Testis (tissue), 3 donors: ENCODE results near the gene BIRC7. TPM values are rescaled to one million over a fixed set of nuclear protein-coding genes. Genes with fewer than 3 reads are reported as not detected.

Source experiments
- DNase-seq: peaks from one replicate; pipeline ENCODE4 v3.0.0-alpha.2; 2019
- H3K27ac ChIP-seq, 2 donors: fragments of 200-600 bp; sonication (generic); one replicate each; pipeline ENCODE4 v1.5.1; 2019
- H3K27me3 ChIP-seq: fragments of 200-600 bp; sonication (generic); one replicate; pipeline ENCODE4 v1.5.1; 2019
- H3K36me3 ChIP-seq: fragments of 200-600 bp; sonication (generic); one replicate; pipeline ENCODE4 v1.5.1; 2017; ENCODE audit warnings: low read depth; ENCODE audit errors: missing control alignments
- H3K4me1 ChIP-seq: fragments of 200-600 bp; sonication (generic); one replicate; pipeline ENCODE4 v1.5.1; 2019
- H3K4me3 ChIP-seq, 2 donors: fragments of 200-600 bp; sonication (generic); one replicate each; pipeline ENCODE4 v1.5.1; 2017 to 2019
- H3K9me3 ChIP-seq: fragments of 200-600 bp; sonication (generic); one replicate; pipeline ENCODE4 v1.5.1; 2017
- CTCF ChIP-seq, 3 experiments: fragments of 450-650 bp in 2 of 3; fragments of 200-600 bp in 1 of 3; sonication (generic) in 1 of 3; IDR thresholded peaks; one replicate each; pipeline ENCODE4 v1.5.1; 2016 to 2019; ENCODE audit warnings: antibody characterized with exemption in 3 of 3, mild to moderate bottlenecking in 2 of 3, moderate library complexity in 1 of 3
- POLR2A ChIP-seq: fragments of 450-650 bp; IDR thresholded peaks from one replicate; pipeline ENCODE4 v1.6.1; 2017; ENCODE audit warnings: antibody characterized with exemption, mild to moderate bottlenecking, moderate library complexity
- WGBS, 2 donors: methylation state at CpG; one replicate each; pipeline ENCODE4 v1.1.5; 2018; 5-methylcytosine and 5-hydroxymethylcytosine counted together
- intact Hi-C: fragments of 100-400 bp; cut with DNase I; formaldehyde crosslinking; loops from one replicate; pipeline ENCODE4 v1.15.1; 2023; ENCODE audit warnings: low total_unique reads
- polyA plus RNA-seq: library from polyadenylated mRNA; stranded (reverse); fragments of 350-450 nt; fragmentation: Illumina TruSeq; extraction: RNeasy Lipid Tissue Mini Kit (QIAGEN cat#74804); gene quantifications from one replicate; pipeline ENCODE4 v1.2.3, GENCODE V29; 2014; ENCODE audit warnings: low read depth, low replicate concordance; ENCODE audit not compliant: insufficient read depth
- total RNA-seq, 2 donors: library from RNA; depleted of rRNA; stranded (reverse); fragments of >200 nt; gene quantifications; one replicate each; pipeline ENCODE4 v1.2.3, GENCODE V29; 2016

BIRC7 gene
- total and polyA plus RNA-seq, 3 donors from 2014 or later = 0.24 to 0.33 (median 0.25) TPM

- intact Hi-C loops = no loop called here
- 80 to 84% methylated on average over 5 of the region's 5 CpGs for WGBS, 2 donors
- Histone ChIP-seq H3K9me3 (no peaks in the 10 kb centered on the region), H3K27ac (no peak overlapping the region), H3K27me3 (no peaks in the 10 kb centered on the region), H3K36me3 (no peaks in the 10 kb centered on the region), H3K4me1 (peaks cover 15% of the 10 kb centered on the region), H3K4me3 (no peak overlapping the region)
- DNase-seq = no peak
- TF ChIP-seq POLR2A (no peak), CTCF (IDR thresholded peaks at IDR 0.05) (no peak)
Observed at GRCh38 chr20:63212393-63212730, 23.3 kb upstream of the BIRC7 start.

DNA sequence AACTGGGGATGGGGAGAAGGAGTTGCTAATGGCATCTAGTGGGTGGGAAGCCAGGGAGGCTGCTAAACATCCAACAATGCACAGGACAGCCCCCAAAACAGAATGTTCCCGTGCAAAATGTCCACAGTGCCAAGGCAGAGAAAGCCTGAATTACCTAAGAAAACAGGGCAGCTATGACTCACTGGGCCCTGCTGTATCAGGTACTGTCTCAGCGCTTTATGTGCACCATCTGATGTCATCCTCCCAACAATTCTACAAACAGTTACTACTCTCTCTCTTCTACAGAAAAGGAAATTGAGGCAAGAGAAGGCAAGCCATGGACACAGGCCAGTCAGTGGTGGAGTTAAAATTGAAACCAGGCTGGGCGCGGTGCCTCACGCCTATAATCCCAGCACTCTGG is 22.9 kb upstream of the BIRC7 start:
- H3K27ac ChIP-seq = no peak overlapping the region
- peaks cover 15% of the 10 kb centered on the region for H3K4me1 ChIP-seq
- TF ChIP-seq CTCF (IDR thresholded peaks at IDR 0.05) = no peak
- no peak for TF ChIP-seq POLR2A
- intact Hi-C loops = no loop called here
- H3K4me3 ChIP-seq = no peak overlapping the region
- H3K27me3 ChIP-seq = no peaks in the 10 kb centered on the region
- H3K36me3 ChIP-seq = no peaks in the 10 kb centered on the region
- DNase-seq = no peak
- 89 to 90% methylated on average over 5 of the region's 5 CpGs for WGBS, 2 donors
- no peaks in the 10 kb centered on the region for H3K9me3 ChIP-seq

GRCh38 chr20:63214514-63214913 is 21.2 kb upstream of the BIRC7 start:
- Histone ChIP-seq H3K9me3 (no peaks in the 10 kb centered on the region), H3K4me3 (no peak overlapping the region), H3K36me3 (no peaks in the 10 kb centered on the region), H3K4me1 (peaks cover 15% of the 10 kb centered on the region), H3K27ac (no peak overlapping the region), H3K27me3 (no peaks in the 10 kb centered on the region)
- DNase-seq = no peak
- TF ChIP-seq CTCF (IDR thresholded peaks at IDR 0.05) (no peak), POLR2A (no peak)
- intact Hi-C loops = no loop called here
- WGBS, 2 donors = 50 to 67% methylated on average over 6 of the region's 6 CpGs

DNA sequence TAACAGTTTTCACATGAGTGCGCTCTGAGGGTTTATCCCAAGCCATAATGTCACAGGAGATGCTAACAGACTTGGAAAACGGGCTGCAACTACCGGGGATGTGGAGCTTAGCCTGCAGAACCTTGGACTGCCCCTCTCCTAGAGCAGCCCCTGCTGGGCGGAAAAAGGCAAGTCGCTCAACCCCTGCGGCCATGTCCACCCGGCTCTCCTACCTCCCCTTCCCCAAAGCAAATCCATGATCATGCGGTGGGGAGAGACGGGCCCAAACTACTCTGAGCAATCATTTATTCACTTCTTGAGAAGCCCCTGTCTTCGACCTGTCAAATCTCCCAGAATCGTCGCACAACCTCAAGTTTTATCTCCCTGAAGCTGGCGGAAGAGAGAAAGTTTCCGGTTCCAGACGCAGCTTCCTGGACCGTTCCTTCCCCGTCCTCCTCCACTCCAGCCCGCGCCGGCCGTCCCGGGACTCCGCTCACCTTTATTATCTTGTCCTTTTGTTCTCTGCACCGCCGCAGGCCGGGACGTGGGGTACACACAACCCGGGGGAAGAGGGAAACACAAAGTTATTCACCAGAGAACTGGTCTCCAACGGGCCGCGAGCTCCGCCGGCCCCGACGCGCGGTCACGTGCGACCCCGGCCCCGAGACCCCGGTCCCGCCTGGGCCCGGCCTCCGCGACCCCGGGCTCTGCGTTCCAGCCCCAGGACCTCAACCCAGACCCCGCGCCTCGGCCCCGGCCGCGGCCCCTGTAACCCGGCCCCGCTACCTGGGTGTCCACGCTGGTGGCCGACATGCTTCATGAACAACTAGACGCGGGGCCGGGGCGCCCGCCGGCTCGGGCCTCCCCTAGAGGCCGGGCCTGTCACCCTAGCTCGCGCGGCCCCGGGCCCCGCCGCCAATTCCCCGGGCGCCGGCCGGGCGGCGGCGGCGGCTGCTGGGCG is 20.3 kb upstream of the BIRC7 start:
- peaks cover 15% of the 10 kb centered on the region for H3K4me1 ChIP-seq
- H3K9me3 ChIP-seq = no peaks in the 10 kb centered on the region
- no peaks in the 10 kb centered on the region for H3K36me3 ChIP-seq
- WGBS, 2 donors = 2 to 3% methylated on average over 39 to 51 of the region's 81 CpGs
- H3K27me3 ChIP-seq = no peaks in the 10 kb centered on the region
- TF ChIP-seq CTCF (IDR thresholded peaks at IDR 0.05) (no peak), POLR2A (no peak)
- H3K27ac ChIP-seq = peak overlapping the region in 1 of 2 donors; percentile 74
- DNase-seq = no peak
- H3K4me3 ChIP-seq = peak overlapping the region; percentile 80 to 86
- intact Hi-C loops = no loop called here
